COLO668 (cell line): ENCODE results near the gene KCNAB1.
"Not testable (repeated sequence)": the region's sequence is repeated elsewhere in the genome, so short reads cannot be mapped to it uniquely, and the experiment has no call there.

Source experiments
- DNase-seq: peaks from one replicate; lab custom pipeline; 2025; ENCODE audit not compliant: unreplicated experiment; lab: John Stamatoyannopoulos, UW

KCNAB1 gene

GRCh38 chr3:156135921-156136638 lies 15.7 kb downstream of the KCNAB1 start:
- DNase-seq: no peak

DNA sequence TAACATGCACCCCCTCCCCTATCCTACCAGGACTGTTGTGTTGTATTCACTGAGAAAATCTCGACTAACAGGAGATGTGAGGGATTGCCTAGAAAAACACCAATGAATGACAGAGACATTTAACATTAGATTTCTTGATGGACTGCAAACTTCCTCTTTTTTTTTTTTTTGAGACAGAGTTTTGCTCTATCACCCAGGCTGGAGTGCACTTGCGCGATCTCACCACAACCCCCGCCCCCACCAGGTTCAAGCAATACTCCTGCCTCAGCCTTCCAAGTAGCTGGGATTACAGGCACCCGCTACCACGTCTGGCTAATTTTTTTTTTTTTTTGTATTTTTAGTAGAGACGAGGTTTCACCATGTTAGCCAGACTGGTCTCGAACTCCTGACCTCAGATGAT lies 17.0 kb downstream of the KCNAB1 start:
- DNase-seq: not testable (repeated sequence)

- DNase-seq: no peak
These were observed 19.7 kb downstream of the KCNAB1 start for GRCh38 chr3:156140001-156140595.

- DNase-seq: no peak
These were observed 22.3 kb downstream of the KCNAB1 start for GRCh38 chr3:156142702-156143101.

DNA sequence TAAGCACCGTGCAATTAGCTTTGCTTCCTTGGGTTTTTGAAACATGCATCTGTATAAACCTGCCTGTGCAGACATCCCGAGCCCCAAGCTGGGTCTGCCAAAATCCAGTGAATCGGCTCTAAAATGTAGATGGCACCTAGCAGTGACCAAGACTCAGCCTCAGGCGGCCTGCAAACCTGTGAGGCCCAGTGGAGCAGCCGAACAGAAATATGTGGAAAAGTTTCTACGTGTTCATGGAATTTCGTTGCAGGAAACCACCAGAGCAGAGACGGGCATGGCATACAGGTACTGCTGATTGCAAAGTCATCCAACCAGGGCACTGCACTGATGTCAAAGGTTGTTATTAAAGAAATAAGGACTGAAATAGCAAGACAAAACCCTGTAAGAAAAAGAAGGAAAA lies 22.8 kb downstream of the KCNAB1 start:
- no peak for DNase-seq

DNA sequence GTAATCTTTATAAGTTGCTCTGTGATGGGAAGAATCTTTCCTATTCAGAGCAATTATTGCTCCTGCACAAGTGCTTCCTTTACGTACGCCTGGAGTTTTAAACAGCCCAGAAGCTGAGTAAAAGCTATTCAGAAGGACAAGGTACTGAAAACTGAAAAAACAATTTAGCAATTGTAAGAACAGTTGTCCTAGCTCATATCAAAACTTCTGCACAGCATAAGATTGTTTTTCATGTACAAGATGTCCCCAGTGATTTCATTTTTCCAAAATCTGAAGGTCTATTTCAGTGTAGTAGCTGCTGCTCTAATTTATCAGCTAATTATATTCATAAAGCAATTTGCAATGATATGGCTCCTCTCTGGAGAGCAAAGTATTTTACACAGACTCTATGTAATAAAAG lies 23.7 kb downstream of the KCNAB1 start:
- DNase-seq: no peak

GRCh38 chr3:156145866-156146265 lies 25.5 kb downstream of the KCNAB1 start:
- DNase-seq: no peak

- DNase-seq: no peak
These were observed 28.1 kb downstream of the KCNAB1 start for GRCh38 chr3:156148345-156148945.

DNA sequence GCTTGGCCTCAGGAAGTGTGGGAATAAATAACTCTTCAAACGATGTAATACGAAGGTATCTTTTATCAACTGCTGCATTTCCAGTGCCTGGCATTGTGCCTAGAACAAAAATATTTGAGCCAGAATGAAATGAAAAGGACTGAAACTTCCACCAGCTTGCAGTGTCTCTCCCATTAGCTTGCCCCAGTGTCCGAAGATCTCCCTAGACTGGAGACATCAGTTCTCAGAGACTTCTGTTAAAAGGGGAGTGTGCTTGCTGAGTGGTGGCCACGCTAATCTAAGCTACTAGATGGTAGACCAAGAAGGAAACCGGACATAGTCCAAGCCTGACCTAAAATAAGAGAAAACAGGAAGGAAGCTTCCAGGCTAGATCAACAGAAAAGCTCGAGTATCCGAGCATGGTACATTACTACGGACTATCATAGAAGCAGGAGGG lies 28.6 kb downstream of the KCNAB1 start:
- no peak for DNase-seq

DNA sequence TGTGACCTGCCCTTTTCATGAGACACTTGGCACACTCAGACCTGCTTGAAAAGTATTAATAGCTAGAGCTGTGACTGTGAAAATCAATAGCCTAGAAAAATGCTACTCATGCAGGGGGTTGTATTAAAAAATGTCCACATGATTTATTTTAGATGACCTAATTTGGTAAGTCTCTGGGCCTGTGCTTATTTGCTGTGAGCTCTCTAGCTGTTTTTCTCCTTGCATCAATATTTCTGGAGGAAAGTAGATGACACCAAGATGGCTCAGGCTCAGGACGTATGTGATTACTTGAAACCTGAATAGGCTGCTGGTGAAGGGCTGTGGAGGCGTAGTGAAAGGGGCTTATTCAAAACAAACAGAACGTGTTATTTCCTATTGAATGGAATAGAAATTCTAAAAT lies 29.5 kb downstream of the KCNAB1 start:
- no peak for DNase-seq

DNA sequence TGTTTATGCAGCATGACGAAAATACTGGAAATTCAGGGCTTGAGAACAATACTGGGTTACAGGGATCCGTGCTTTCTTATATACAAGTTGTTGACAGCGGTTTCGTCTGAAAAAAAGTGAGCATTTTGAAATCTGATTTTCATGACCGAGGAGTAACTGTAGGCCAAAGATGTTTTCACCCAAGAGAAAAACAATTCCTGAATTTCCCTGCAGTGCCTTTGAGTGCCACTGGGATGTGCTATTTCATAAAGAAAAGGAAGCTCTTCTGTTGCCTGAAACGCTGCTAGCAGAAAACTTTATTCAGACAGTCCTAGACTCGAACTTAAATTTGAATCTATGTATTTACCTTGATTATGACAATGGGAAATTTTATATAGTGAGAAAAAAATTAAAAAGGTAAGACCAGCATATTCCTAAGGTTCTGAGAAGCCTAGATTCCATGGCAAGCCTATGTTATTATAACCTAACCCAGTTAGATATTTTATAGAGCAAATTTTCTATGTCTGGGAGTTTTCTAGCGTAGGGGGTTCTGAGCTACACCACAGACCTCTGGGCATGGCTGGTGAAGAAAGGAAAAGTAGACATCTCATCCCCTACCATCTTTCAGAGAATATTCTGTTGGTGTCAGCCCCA lies 30.2 kb downstream of the KCNAB1 start:
- peak; percentile 10 for DNase-seq

- DNase-seq: peak; percentile 68
These were observed 31.5 kb downstream of the KCNAB1 start for GRCh38 chr3:156151824-156152428.

GRCh38 chr3:156158656-156159295 lies 38.4 kb downstream of the KCNAB1 start:
- DNase-seq: no peak

- DNase-seq: no peak
These were observed 40.3 kb downstream of the KCNAB1 start for GRCh38 chr3:156160647-156161046.

- DNase-seq: peak; percentile 51
These were observed 40.8 kb downstream of the KCNAB1 start for GRCh38 chr3:156161172-156161571.

- DNase-seq: no peak
These were observed 43.5 kb downstream of the KCNAB1 start for GRCh38 chr3:156163848-156164247.

- no peak for DNase-seq
These were observed 46.4 kb downstream of the KCNAB1 start for GRCh38 chr3:156166808-156167207.

GRCh38 chr3:156170571-156170970 lies 50.2 kb downstream of the KCNAB1 start:
- no peak for DNase-seq

DNA sequence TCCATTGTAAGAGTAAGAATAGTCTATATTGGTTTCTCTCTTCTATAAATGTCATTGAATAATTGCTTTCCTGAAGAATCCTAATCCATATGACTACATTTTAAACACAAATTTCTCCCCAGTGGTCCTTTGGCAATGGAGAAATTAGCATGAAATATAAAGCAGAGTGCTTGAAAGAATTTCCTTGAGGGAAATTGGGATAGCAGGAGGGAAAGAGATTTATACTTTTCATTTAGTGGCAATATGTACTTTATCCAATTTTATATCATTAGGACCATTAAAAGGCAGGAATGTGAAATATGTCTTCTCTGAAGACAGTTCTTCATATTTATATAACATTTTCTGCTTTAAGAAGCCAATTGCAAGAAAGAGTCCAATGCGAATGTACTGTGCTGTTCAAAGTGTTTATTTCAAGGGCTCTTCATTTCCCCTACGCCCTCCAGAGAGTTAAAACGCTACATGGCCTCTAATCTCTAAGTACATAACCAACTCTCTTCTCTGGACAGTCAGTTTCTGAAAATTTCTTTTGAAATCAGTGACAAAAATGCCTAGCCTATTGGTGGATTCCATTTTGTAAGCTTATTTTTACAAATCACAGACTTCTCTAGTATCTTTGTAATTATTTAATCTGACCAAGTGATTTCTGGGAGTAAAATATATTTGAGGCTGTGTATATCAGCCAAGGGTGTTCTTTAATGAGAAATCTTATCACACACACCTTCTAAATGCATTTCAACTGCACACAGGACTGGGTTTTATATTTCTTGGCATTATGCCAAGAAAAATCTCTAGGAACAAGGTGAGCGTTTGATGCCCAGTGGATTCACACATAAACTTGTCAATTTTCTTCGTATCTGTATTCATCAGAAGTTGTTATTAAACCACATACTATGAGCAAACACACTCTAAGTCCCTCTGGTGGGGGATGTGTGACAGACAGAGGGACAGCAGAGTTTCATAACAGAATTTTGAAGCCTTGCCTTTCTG lies 51.2 kb downstream of the KCNAB1 start:
- DNase-seq: no peak

DNA sequence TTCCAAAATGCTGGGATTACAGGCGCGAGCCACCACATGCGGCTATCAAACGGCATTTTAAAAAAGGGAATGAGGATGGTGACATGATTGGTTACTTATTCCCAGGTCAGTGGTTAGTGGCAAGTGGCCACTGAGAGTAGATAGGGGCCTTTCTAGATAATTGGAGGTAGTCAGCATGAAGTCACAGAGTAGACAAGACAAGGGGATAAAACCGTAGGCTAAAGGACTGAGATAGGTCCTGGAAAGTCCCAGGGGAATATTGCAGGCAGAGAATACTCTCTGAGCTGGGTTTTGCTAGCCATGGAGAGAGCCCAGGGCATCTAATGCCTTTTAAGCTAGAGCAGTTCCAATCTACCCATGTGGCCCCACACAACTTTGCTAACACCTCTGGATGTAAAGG lies 52.2 kb downstream of the KCNAB1 start:
- no peak for DNase-seq
